Measurements from ENCODE around the gene CCDC134. TPM values are rescaled to one million over a fixed set of nuclear protein-coding genes. Genes with fewer than 3 reads are reported as not detected.

The CCDC134 gene
- total RNA-seq, 4 donors from 2014 or later: 7.0 to 10.8 (median 8.7) TPM

DNA sequence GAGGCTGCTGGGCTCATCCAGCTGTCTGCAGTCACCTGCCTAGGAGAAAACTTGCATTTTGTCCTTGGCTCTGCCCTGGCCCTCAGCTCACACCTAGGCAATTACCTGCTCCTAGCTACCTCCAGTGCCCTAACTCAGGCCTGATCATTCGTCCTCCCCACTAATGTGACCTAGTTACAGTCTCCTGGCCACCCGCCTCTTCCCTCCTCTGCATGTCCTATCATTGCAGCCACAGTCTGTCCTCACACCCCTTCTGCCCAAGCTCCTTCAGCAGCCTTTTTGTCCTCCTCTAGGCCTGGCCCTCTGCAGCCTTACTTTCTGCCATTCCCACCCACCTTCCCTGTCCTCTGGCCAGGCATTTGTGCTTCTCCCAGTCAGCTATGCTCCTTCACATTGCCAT is 17.7 kb upstream of the CCDC134 start:
- Histone ChIP-seq H3K4me3 (no peak overlapping the region), H3K36me3 (no peaks in the 10 kb centered on the region), H3K27me3 (no peaks in the 10 kb centered on the region), H3K27ac (replicated peaks in 1 of 4) (no peak overlapping the region), H3K9me3 (no peaks in the 10 kb centered on the region), H3K4me1 (no peaks in the 10 kb centered on the region)
- 96% methylated on average over 2 of the region's 2 CpGs for whole genome bisulfite sequencing
- TF ChIP-seq POLR2A (IDR thresholded peaks at IDR 0.05; ENCODE audit: low read depth) (no peak), CTCF (IDR thresholded peaks at IDR 0.05) (no peak), EP300 (IDR thresholded peaks at IDR 0.05) (no peak), POLR2AphosphoS5 (IDR thresholded peaks at IDR 0.05) (no peak)
- no peak for DNase-seq (ENCODE audit: extremely low spot score)
- intact Hi-C loops (cut with DNase I): no loop called here

DNA sequence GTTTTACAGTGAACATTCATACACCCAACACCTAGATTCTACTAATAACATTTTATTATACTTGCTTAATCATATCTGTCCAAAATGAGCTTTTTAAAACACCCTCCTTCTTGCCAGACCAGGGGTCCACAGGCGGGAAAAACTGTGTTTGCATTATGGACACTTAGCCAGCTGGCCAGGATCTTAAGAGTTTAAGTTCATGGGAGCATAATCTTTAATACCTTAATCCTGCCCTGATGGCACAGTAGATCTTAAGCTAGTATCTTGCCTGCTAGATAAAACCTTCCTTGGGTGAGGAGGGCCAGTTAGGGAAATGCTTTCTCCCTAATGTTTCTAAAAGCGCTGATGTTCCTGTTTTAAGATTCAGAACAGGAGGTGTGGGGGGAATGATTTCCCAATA is 13.1 kb upstream of the CCDC134 start:
- H3K27me3 ChIP-seq: peaks cover 0 to 9% (median 0%) of the 10 kb centered on the region in 4 donors
- no peaks in the 10 kb centered on the region for H3K4me1 ChIP-seq
- H3K9me3 ChIP-seq: no peaks in the 10 kb centered on the region
- intact Hi-C loops (cut with DNase I): no loop called here
- no peak overlapping the region for H3K4me3 ChIP-seq
- H3K27ac ChIP-seq (replicated peaks in 1 of 4): no peak overlapping the region
- TF ChIP-seq POLR2A (IDR thresholded peaks at IDR 0.05; ENCODE audit: low read depth) (no peak), EP300 (IDR thresholded peaks at IDR 0.05) (no peak), CTCF (IDR thresholded peaks at IDR 0.05) (no peak), POLR2AphosphoS5 (IDR thresholded peaks at IDR 0.05) (no peak)
- 74% methylated on average over 2 of the region's 2 CpGs for WGBS
- no peak for DNase-seq (ENCODE audit: extremely low spot score)
- no peaks in the 10 kb centered on the region for H3K36me3 ChIP-seq

- no peak for DNase-seq (ENCODE audit: extremely low spot score)
- intact Hi-C loops (cut with DNase I): no loop called here
- H3K4me1 ChIP-seq: peaks cover 0 to 3% (median 0%) of the 10 kb centered on the region in 4 donors
- WGBS: 96% methylated on average over 3 of the region's 3 CpGs
- H3K36me3 ChIP-seq: no peaks in the 10 kb centered on the region
- TF ChIP-seq CTCF (IDR thresholded peaks at IDR 0.05) (no peak), POLR2A (IDR thresholded peaks at IDR 0.05; ENCODE audit: low read depth) (no peak), EP300 (IDR thresholded peaks at IDR 0.05) (no peak), POLR2AphosphoS5 (IDR thresholded peaks at IDR 0.05) (no peak)
- peaks cover 0 to 9% (median 0%) of the 10 kb centered on the region in 4 donors for H3K27me3 ChIP-seq
- H3K9me3 ChIP-seq: no peaks in the 10 kb centered on the region
- H3K4me3 ChIP-seq: no peak overlapping the region
- no peak overlapping the region for H3K27ac ChIP-seq (replicated peaks in 1 of 4)
These were observed 6.6 kb upstream of the CCDC134 start for GRCh38 chr22:41793871-41794270.

GRCh38 chr22:41798736-41799135 is 1.7 kb upstream of the CCDC134 start:
- Histone ChIP-seq H3K36me3 (no peaks in the 10 kb centered on the region), H3K9me3 (no peaks in the 10 kb centered on the region), H3K4me3 (no peak overlapping the region), H3K27me3 (no peaks in the 10 kb centered on the region), H3K27ac (replicated peaks in 1 of 4) (peak overlapping the region in 2 of 4 donors; percentile 85 to 93), H3K4me1 (peaks cover 19 to 29% (median 23%) of the 10 kb centered on the region in 4 donors)
- TF ChIP-seq EP300 (IDR thresholded peaks at IDR 0.05): no peak
- TF ChIP-seq POLR2AphosphoS5 (IDR thresholded peaks at IDR 0.05): no peak
- TF ChIP-seq CTCF (IDR thresholded peaks at IDR 0.05): no peak
- TF ChIP-seq POLR2A (IDR thresholded peaks at IDR 0.05; ENCODE audit: low read depth): no peak
- 94% methylated on average over 2 of the region's 2 CpGs for WGBS
- no peak for DNase-seq (ENCODE audit: extremely low spot score)
- intact Hi-C loops (cut with DNase I): no loop called here

Data from esophagus muscularis mucosa (tissue), 4 donors.